ENCODE data around the gene COL5A1.

The COL5A1 gene

GRCh38 chr9:134607971-134608370 is 33.6 kb upstream of the COL5A1 start:
- DNase-seq = peak; percentile 86

- DNase-seq = no peak
These were observed 30.6 kb upstream of the COL5A1 start for GRCh38 chr9:134611046-134611445.

- DNase-seq = no peak
These were observed 29.3 kb upstream of the COL5A1 start for GRCh38 chr9:134612309-134612708.

- no peak for DNase-seq
These were observed 28.9 kb upstream of the COL5A1 start for GRCh38 chr9:134612715-134613114.

- no peak for DNase-seq
These were observed 27.3 kb upstream of the COL5A1 start for GRCh38 chr9:134614256-134614655.

- peak; percentile 26 for DNase-seq
These were observed 25.3 kb upstream of the COL5A1 start for GRCh38 chr9:134616341-134616740.

GRCh38 chr9:134617246-134617645 is 24.4 kb upstream of the COL5A1 start:
- no peak for DNase-seq

GRCh38 chr9:134617836-134618162 is 23.8 kb upstream of the COL5A1 start:
- DNase-seq = no peak

- DNase-seq = peak; percentile 19
These were observed 23.3 kb upstream of the COL5A1 start for GRCh38 chr9:134618163-134618832.

- DNase-seq = no peak
These were observed 22.7 kb upstream of the COL5A1 start for GRCh38 chr9:134618833-134619447.

GRCh38 chr9:134619448-134619982 is 22.1 kb upstream of the COL5A1 start:
- no peak for DNase-seq

GRCh38 chr9:134619983-134620661 is 21.5 kb upstream of the COL5A1 start:
- no peak for DNase-seq

- no peak for DNase-seq
These were observed 20.6 kb upstream of the COL5A1 start for GRCh38 chr9:134620751-134621557.

GRCh38 chr9:134621558-134622110 is 20.0 kb upstream of the COL5A1 start:
- DNase-seq = no peak

- DNase-seq = no peak
These were observed 18.7 kb upstream of the COL5A1 start for GRCh38 chr9:134622896-134623257.

- DNase-seq = peak; percentile 36
These were observed 18.1 kb upstream of the COL5A1 start for GRCh38 chr9:134623258-134624066.

- DNase-seq = no peak
These were observed 17.4 kb upstream of the COL5A1 start for GRCh38 chr9:134624137-134624591.

GRCh38 chr9:134624621-134625181 is 16.9 kb upstream of the COL5A1 start:
- DNase-seq = peak; percentile 95

GRCh38 chr9:134625361-134626068 is 16.1 kb upstream of the COL5A1 start:
- peak; percentile 60 for DNase-seq

- DNase-seq = no peak
These were observed 15.6 kb upstream of the COL5A1 start for GRCh38 chr9:134626069-134626423.
